ENCODE results near the gene LARGE1.

Gene LARGE1

GRCh38 chr22:33720166-33720878, 200.0 kb downstream of the LARGE1 start:
- in situ Hi-C loops (cut with HindIII; ENCODE audit: low pct_ligation_motif_present, low pct_unique_long_range_greater_than_20kb, low sequenced_read_pairs), result no loop called here

GRCh38 chr22:33717694-33718396, 202.4 kb downstream of the LARGE1 start:
- no peak for DNase-seq
- in situ Hi-C loops (cut with HindIII; ENCODE audit: low pct_ligation_motif_present, low pct_unique_long_range_greater_than_20kb, low sequenced_read_pairs), result no loop called here

More at GRCh38 chr22:33720166-33720878, 200.0 kb downstream of the LARGE1 start:
- no peak for DNase-seq

- in situ Hi-C loops (cut with HindIII; ENCODE audit: low pct_ligation_motif_present, low pct_unique_long_range_greater_than_20kb, low sequenced_read_pairs), result no loop called here
- no peak for DNase-seq
These were observed 204.9 kb downstream of the LARGE1 start for GRCh38 chr22:33715237-33715985.

GRCh38 chr22:33710326-33710725, 209.9 kb downstream of the LARGE1 start:
- DNase-seq, result no peak
- in situ Hi-C loops (cut with HindIII; ENCODE audit: low pct_ligation_motif_present, low pct_unique_long_range_greater_than_20kb, low sequenced_read_pairs), result no loop called here

DNA sequence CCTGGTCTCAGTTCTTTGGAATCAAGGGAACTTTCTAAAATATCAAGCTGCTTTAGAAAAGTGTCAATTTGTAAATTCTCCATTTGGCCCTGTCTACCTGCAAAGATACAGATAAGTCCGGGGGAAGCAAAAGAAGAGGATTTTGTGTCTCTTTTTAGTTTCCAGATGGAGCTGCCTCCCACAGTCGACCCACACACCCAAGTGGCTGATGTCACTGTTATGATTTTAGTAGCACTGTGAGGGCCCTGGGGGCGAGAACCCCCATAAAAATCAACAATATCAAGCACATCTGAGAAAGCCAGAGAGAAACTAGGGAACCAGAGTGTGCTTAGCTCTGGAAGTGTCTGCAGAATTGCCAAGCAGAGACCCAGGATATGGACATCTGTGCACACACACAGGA, 212.7 kb downstream of the LARGE1 start:
- no peak for DNase-seq
- in situ Hi-C loops (cut with HindIII; ENCODE audit: low pct_ligation_motif_present, low pct_unique_long_range_greater_than_20kb, low sequenced_read_pairs), result no loop called here

- in situ Hi-C loops (cut with HindIII; ENCODE audit: low pct_ligation_motif_present, low pct_unique_long_range_greater_than_20kb, low sequenced_read_pairs), result no loop called here
- DNase-seq, result no peak
These were observed 214.2 kb downstream of the LARGE1 start for GRCh38 chr22:33706100-33706499.

GRCh38 chr22:33699176-33699575, 221.1 kb downstream of the LARGE1 start:
- DNase-seq, result no peak
- in situ Hi-C loops (cut with HindIII; ENCODE audit: low pct_ligation_motif_present, low pct_unique_long_range_greater_than_20kb, low sequenced_read_pairs), result no loop called here

- no peak for DNase-seq
- in situ Hi-C loops (cut with HindIII; ENCODE audit: low pct_ligation_motif_present, low pct_unique_long_range_greater_than_20kb, low sequenced_read_pairs), result no loop called here
These were observed 222.6 kb downstream of the LARGE1 start for GRCh38 chr22:33697640-33698039.

GRCh38 chr22:33691057-33691630, 229.1 kb downstream of the LARGE1 start:
- no peak for DNase-seq
- in situ Hi-C loops (cut with HindIII; ENCODE audit: low pct_ligation_motif_present, low pct_unique_long_range_greater_than_20kb, low sequenced_read_pairs), result no loop called here

GRCh38 chr22:33688903-33689302, 231.4 kb downstream of the LARGE1 start:
- DNase-seq, result no peak
- in situ Hi-C loops (cut with HindIII; ENCODE audit: low pct_ligation_motif_present, low pct_unique_long_range_greater_than_20kb, low sequenced_read_pairs), result no loop called here

- DNase-seq, result no peak
- in situ Hi-C loops (cut with HindIII; ENCODE audit: low pct_ligation_motif_present, low pct_unique_long_range_greater_than_20kb, low sequenced_read_pairs), result no loop called here
These were observed 232.8 kb downstream of the LARGE1 start for GRCh38 chr22:33687464-33687863.

DNA sequence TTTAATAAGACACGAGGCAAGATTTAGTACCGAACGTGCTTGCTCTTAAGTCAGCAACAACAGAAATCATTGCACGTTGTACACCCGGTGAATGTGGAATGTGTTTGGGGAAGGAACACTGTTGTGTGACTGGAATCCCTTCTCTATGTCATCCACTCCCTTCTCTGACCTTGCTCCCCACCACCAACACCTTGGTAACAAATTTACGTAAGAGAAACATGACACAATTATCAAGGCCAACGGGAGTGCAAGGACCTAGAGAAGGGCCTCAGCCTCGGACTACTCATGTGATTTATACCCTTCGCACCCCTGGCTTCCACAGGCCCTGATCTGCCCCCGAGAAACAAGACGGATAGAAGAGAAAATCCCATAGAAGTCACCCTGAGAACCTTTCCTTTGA, 236.2 kb downstream of the LARGE1 start:
- no peak for DNase-seq

DNA sequence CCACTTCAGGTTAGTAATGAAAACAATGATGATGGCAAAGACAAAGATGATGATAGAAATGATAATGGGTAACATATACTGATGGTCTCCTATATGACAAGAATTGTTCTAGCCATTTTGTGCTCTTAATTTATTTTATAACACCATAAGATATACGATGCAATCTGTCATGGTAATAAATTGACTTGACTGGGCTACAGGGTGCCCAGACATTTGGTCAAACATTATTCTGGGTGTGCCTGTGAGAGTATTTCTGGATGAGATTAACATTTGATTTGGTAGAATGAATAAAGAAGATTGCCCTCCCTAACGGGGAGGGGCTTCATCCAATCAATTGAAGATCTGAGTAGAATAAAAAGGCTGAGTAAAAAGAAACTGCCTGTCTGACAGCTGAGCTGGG, 237.3 kb downstream of the LARGE1 start:
- in situ Hi-C loops (cut with HindIII; ENCODE audit: low pct_ligation_motif_present, low pct_unique_long_range_greater_than_20kb, low sequenced_read_pairs), result no loop called here
- no peak for DNase-seq

More for the DNA sequence above, 236.2 kb downstream of the LARGE1 start:
- in situ Hi-C loops (cut with HindIII; ENCODE audit: low pct_ligation_motif_present, low pct_unique_long_range_greater_than_20kb, low sequenced_read_pairs), result no loop called here

DNA sequence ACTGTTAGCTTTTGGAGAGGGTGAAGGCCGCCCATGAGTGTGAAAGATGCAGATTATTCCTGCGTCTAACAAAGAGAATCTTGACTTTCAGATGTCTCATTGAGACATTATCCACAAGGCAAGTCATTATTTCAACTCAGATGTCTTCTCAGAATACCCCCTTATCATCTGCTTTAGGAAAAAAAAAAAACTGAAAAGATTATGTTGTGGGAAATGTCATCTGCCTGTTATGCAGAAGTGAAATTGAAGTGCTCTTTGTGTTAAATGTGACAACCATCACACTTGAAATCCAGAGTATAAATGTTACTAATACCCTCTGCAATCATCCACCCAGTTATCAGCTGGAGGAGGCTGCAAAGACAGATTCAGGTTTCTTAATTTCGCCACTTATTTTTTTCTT, 239.6 kb downstream of the LARGE1 start:
- in situ Hi-C loops (cut with HindIII; ENCODE audit: low pct_ligation_motif_present, low pct_unique_long_range_greater_than_20kb, low sequenced_read_pairs), result no loop called here
- no peak for DNase-seq

GRCh38 chr22:33678523-33678922, 241.8 kb downstream of the LARGE1 start:
- DNase-seq, result no peak
- in situ Hi-C loops (cut with HindIII; ENCODE audit: low pct_ligation_motif_present, low pct_unique_long_range_greater_than_20kb, low sequenced_read_pairs), result no loop called here

DNA sequence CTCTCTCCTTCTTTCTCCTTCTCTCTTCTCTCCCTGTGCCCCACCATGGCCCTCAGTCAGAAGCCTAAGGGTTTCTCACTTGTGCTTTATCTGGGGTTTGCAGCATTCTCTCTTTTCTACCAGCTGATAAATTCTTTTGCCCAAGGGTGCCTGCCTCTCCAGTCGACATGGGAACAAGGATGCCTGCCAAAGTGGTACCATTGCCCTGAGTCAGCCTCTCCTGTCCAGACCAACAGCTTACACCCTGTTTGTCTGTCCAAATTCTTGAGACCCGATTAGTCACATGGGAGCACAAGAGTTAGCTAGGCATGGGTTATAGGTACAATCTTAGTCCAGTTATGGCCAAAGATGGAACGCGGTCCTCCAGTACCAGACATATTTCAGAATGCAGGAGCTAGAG, 242.7 kb downstream of the LARGE1 start:
- in situ Hi-C loops (cut with HindIII; ENCODE audit: low pct_ligation_motif_present, low pct_unique_long_range_greater_than_20kb, low sequenced_read_pairs), result no loop called here
- no peak for DNase-seq

GRCh38 chr22:33674357-33674756, 245.9 kb downstream of the LARGE1 start:
- in situ Hi-C loops (cut with HindIII; ENCODE audit: low pct_ligation_motif_present, low pct_unique_long_range_greater_than_20kb, low sequenced_read_pairs), result no loop called here
- DNase-seq, result no peak

- in situ Hi-C loops (cut with HindIII; ENCODE audit: low pct_ligation_motif_present, low pct_unique_long_range_greater_than_20kb, low sequenced_read_pairs), result no loop called here
These were observed 250.5 kb downstream of the LARGE1 start for GRCh38 chr22:33669746-33670145.

GRCh38 chr22:33666961-33667619, 253.2 kb downstream of the LARGE1 start:
- in situ Hi-C loops (cut with HindIII; ENCODE audit: low pct_ligation_motif_present, low pct_unique_long_range_greater_than_20kb, low sequenced_read_pairs), result no loop called here
- DNase-seq, result no peak

More at GRCh38 chr22:33669746-33670145, 250.5 kb downstream of the LARGE1 start:
- DNase-seq, result no peak
